ENCODE measurements around the gene DDX24. TPM values are rescaled to one million over a fixed set of nuclear protein-coding genes. Genes with fewer than 3 reads are reported as not detected.

DDX24 gene
- total and polyA plus RNA-seq, 2 donors (not counting 1 experiment from before 2014, with no cell fraction given): 143 to 192 TPM

GRCh38 chr14:94117856-94118255, 36.9 kb upstream of the DDX24 start:
- Histone ChIP-seq H4K20me1 (ENCODE audit: control insufficient read depth, extremely low read depth, insufficient read depth, low read length) (no peaks in the 10 kb centered on the region), H2AFZ (ENCODE audit: low read length) (no peak overlapping the region), H3K4me3 (replicated peaks in 1 of 4; ENCODE audit: control extremely low read depth in 1 of 4, insufficient read depth in 1 of 4, low read depth in 3 of 4, low read length in 4 of 4) (no peak overlapping the region), H3K9me3 (ENCODE audit: control insufficient read depth, insufficient read depth, low read depth, low read length) (no peaks in the 10 kb centered on the region), H3K79me2 (ENCODE audit: control insufficient read depth, insufficient read depth, low read length) (no peaks in the 10 kb centered on the region), H3K36me3 (ENCODE audit: control insufficient read depth, insufficient read depth, low read length) (no peaks in the 10 kb centered on the region), H3K9ac (ENCODE audit: insufficient read depth, low read length) (no peak overlapping the region), H3K27me3 (ENCODE audit: control insufficient read depth, insufficient read depth, low read length) (peaks cover 3% of the 10 kb centered on the region), H3K4me2 (ENCODE audit: extremely low read depth, insufficient read depth, low read length) (no peak overlapping the region), H3K4me1 (ENCODE audit: control insufficient read depth, extremely low read depth, insufficient read depth, low read length) (peaks cover 2% of the 10 kb centered on the region), H3K27ac (ENCODE audit: insufficient read depth, low read length) (no peak overlapping the region)
- no peak for DNase-seq (ENCODE audit: low read depth in 2 of 2)
- no peak for TF ChIP-seq CTCF (conservative IDR thresholded peaks at IDR 0.05 in 1 of 2, IDR thresholded peaks at IDR 0.05 in 1 of 2; ENCODE audit: low read depth in 1 of 2, low read length in 2 of 2)
- no peak for TF ChIP-seq EZH2 (IDR thresholded peaks at IDR 0.05; ENCODE audit: low read length, missing control alignments)

- H3K27me3 ChIP-seq (ENCODE audit: control insufficient read depth, insufficient read depth, low read length): peaks cover 3% of the 10 kb centered on the region
- H3K36me3 ChIP-seq (ENCODE audit: control insufficient read depth, insufficient read depth, low read length): no peaks in the 10 kb centered on the region
- H3K4me2 ChIP-seq (ENCODE audit: extremely low read depth, insufficient read depth, low read length): no peak overlapping the region
- no peak for DNase-seq (ENCODE audit: low read depth in 2 of 2)
- H2AFZ ChIP-seq (ENCODE audit: low read length): no peak overlapping the region
- H3K27ac ChIP-seq (ENCODE audit: insufficient read depth, low read length): no peak overlapping the region
- TF ChIP-seq EZH2 (IDR thresholded peaks at IDR 0.05; ENCODE audit: low read length, missing control alignments) (no peak), CTCF (conservative IDR thresholded peaks at IDR 0.05 in 1 of 2, IDR thresholded peaks at IDR 0.05 in 1 of 2; ENCODE audit: low read depth in 1 of 2, low read length in 2 of 2) (no peak)
- H3K4me1 ChIP-seq (ENCODE audit: control insufficient read depth, extremely low read depth, insufficient read depth, low read length): peaks cover 2% of the 10 kb centered on the region
- H3K9me3 ChIP-seq (ENCODE audit: control insufficient read depth, insufficient read depth, low read depth, low read length): no peaks in the 10 kb centered on the region
- H3K4me3 ChIP-seq (replicated peaks in 1 of 4; ENCODE audit: control extremely low read depth in 1 of 4, insufficient read depth in 1 of 4, low read depth in 3 of 4, low read length in 4 of 4): no peak overlapping the region
- no peak overlapping the region for H3K9ac ChIP-seq (ENCODE audit: insufficient read depth, low read length)
- no peaks in the 10 kb centered on the region for H3K79me2 ChIP-seq (ENCODE audit: control insufficient read depth, insufficient read depth, low read length)
- no peaks in the 10 kb centered on the region for H4K20me1 ChIP-seq (ENCODE audit: control insufficient read depth, extremely low read depth, insufficient read depth, low read length)
These were observed 35.7 kb upstream of the DDX24 start for GRCh38 chr14:94116701-94117100.

GRCh38 chr14:94115631-94116030, 34.6 kb upstream of the DDX24 start:
- Histone ChIP-seq H3K27ac (ENCODE audit: insufficient read depth, low read length) (no peak overlapping the region), H3K9ac (ENCODE audit: insufficient read depth, low read length) (no peak overlapping the region), H3K9me3 (ENCODE audit: control insufficient read depth, insufficient read depth, low read depth, low read length) (no peaks in the 10 kb centered on the region), H3K36me3 (ENCODE audit: control insufficient read depth, insufficient read depth, low read length) (no peaks in the 10 kb centered on the region), H3K27me3 (ENCODE audit: control insufficient read depth, insufficient read depth, low read length) (peaks cover 3% of the 10 kb centered on the region), H3K4me1 (ENCODE audit: control insufficient read depth, extremely low read depth, insufficient read depth, low read length) (no peaks in the 10 kb centered on the region), H3K4me2 (ENCODE audit: extremely low read depth, insufficient read depth, low read length) (no peak overlapping the region), H2AFZ (ENCODE audit: low read length) (no peak overlapping the region), H3K79me2 (ENCODE audit: control insufficient read depth, insufficient read depth, low read length) (no peaks in the 10 kb centered on the region), H3K4me3 (replicated peaks in 1 of 4; ENCODE audit: control extremely low read depth in 1 of 4, insufficient read depth in 1 of 4, low read depth in 3 of 4, low read length in 4 of 4) (no peak overlapping the region), H4K20me1 (ENCODE audit: control insufficient read depth, extremely low read depth, insufficient read depth, low read length) (no peaks in the 10 kb centered on the region)
- DNase-seq (ENCODE audit: low read depth in 2 of 2): no peak
- TF ChIP-seq EZH2 (IDR thresholded peaks at IDR 0.05; ENCODE audit: low read length, missing control alignments) (no peak), CTCF (conservative IDR thresholded peaks at IDR 0.05 in 1 of 2, IDR thresholded peaks at IDR 0.05 in 1 of 2; ENCODE audit: low read depth in 1 of 2, low read length in 2 of 2) (no peak)

Measured in fibroblast of lung (primary cell).